OCI-LY1 (cell line): ENCODE measurements around the gene ADGRG7.

ENCODE experiments used
- H2AFZ ChIP-seq: fragments of 200-600 bp; sonication (generic), shearing (Covaris generic); 2 replicates; pipeline ENCODE4 v1.6.0; 2014; ENCODE audit warnings: antibody characterized with exemption, mild to moderate bottlenecking, low read length
- H3F3A ChIP-seq: fragments of 200-600 bp; sonication (generic), shearing (Covaris generic); 2 replicates; pipeline ENCODE4 v1.6.0; 2014; ENCODE audit warnings: mild to moderate bottlenecking, antibody characterized with exemption, low read length, moderate library complexity; ENCODE audit not compliant: insufficient read depth
- H3K27ac ChIP-seq: fragments of 200-600 bp; sonication (generic); 2 replicates; pipeline ENCODE4 v1.5.1; 2014; ENCODE audit warnings: low read length, mixed run types, mild to moderate bottlenecking, low read depth; ENCODE audit not compliant: poor library complexity, severe bottlenecking
- H3K27me3 ChIP-seq: fragments of 200-600 bp; sonication (generic); 2 replicates; pipeline ENCODE4 v1.6.0; 2014; ENCODE audit warnings: antibody characterized with exemption, mild to moderate bottlenecking, low read length, moderate library complexity; ENCODE audit not compliant: insufficient read depth
- H3K36me3 ChIP-seq: fragments of 200-600 bp; sonication (generic); 2 replicates; pipeline ENCODE4 v1.6.1; 2014; ENCODE audit warnings: mild to moderate bottlenecking, antibody characterized with exemption, low read length, moderate library complexity, mixed read lengths; ENCODE audit not compliant: insufficient read depth
- H3K4me1 ChIP-seq: fragments of 200-600 bp; sonication (generic); 2 replicates; pipeline ENCODE4 v1.5.1; 2014; ENCODE audit warnings: mild to moderate bottlenecking, low read length, moderate library complexity; ENCODE audit not compliant: insufficient read depth, severe bottlenecking
- H3K4me2 ChIP-seq: fragments of 200-600 bp; sonication (generic), shearing (Covaris generic); 2 replicates; pipeline ENCODE4 v1.6.1; 2014; ENCODE audit warnings: low read length
- H3K4me3 ChIP-seq: fragments of 200-600 bp; sonication (generic); 2 replicates; pipeline ENCODE4 v1.5.1; 2014; ENCODE audit warnings: low read length, low read depth, mild to moderate bottlenecking, mixed read lengths; ENCODE audit not compliant: poor library complexity, severe bottlenecking
- H3K79me2 ChIP-seq: fragments of 200-600 bp; shearing (Covaris generic); 2 replicates; pipeline ENCODE4 v1.6.1; 2016; ENCODE audit warnings: mixed run types, low read length, mixed read lengths; ENCODE audit not compliant: insufficient read depth
- H3K9ac ChIP-seq: fragments of 200-600 bp; sonication (generic), shearing (Covaris generic); 2 replicates; pipeline ENCODE4 v1.6.1; 2014; ENCODE audit warnings: mild to moderate bottlenecking, low read length, mixed read lengths
- H3K9me2 ChIP-seq: fragments of 200-600 bp; sonication (generic), shearing (Covaris generic); 2 replicates; pipeline ENCODE4 v1.6.1; 2014; ENCODE audit warnings: low read depth, mild to moderate bottlenecking, low read length, mixed read lengths
- H3K9me3 ChIP-seq: fragments of 200-600 bp; shearing (Covaris generic); 2 replicates; pipeline ENCODE4 v1.6.1; 2014; ENCODE audit warnings: low read length, mixed read lengths
- H4K20me1 ChIP-seq: fragments of 200-600 bp; sonication (generic), shearing (Covaris generic); 2 replicates; pipeline ENCODE4 v1.6.0; 2016; ENCODE audit warnings: mild to moderate bottlenecking, low read length; ENCODE audit not compliant: insufficient read depth
- EZH2 ChIP-seq: fragments of 200-600 bp; sonication (generic), shearing (Covaris generic); IDR thresholded peaks from 2 replicates; pipeline ENCODE4 v1.8.0; 2017; ENCODE audit warnings: borderline replicate concordance, mixed run types, mild to moderate bottlenecking, antibody characterized with exemption, low read length, moderate library complexity, mixed read lengths
- TF ChIP-seq, protein P1 (sequence below): fragments of 200-600 bp; sonication (generic), shearing (Covaris generic); IDR thresholded peaks from 2 replicates; pipeline ENCODE4 v1.5.1; 2017; ENCODE audit warnings: mild to moderate bottlenecking, antibody characterized with exemption, low read length, moderate library complexity, mixed read lengths

The ADGRG7 gene

DNA sequence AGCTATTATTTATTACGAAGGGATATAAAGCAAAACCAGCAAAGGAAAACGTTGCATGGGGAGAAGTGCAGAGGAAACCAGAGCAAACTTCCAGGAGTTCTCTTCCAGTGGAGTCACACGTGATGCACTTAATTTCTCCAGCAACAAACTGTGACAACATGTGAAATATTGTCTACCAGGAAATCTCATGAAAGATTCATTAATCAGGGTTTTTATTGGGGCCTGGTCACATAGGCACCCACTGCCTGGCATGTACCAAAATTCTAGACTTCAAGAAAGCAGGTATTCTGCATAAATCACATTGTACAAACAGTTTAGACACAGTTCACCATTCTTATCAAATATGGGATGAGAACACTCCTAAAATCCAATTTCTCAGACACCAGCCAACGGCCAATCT, 94.5 kb downstream of the ADGRG7 start:
- Histone ChIP-seq H3K9me2 (no peaks in the 10 kb centered on the region), H2AFZ (no peak overlapping the region), H3K9me3 (no peaks in the 10 kb centered on the region), H3K9ac (no peak overlapping the region), H3K79me2 (no peaks in the 10 kb centered on the region), H3K27ac (no peak overlapping the region), H4K20me1 (no peaks in the 10 kb centered on the region), H3F3A (no peaks in the 10 kb centered on the region), H3K4me3 (no peak overlapping the region), H3K4me1 (peaks cover 4% of the 10 kb centered on the region), H3K36me3 (no peaks in the 10 kb centered on the region), H3K27me3 (no peaks in the 10 kb centered on the region), H3K4me2 (no peak overlapping the region)
- TF ChIP-seq EZH2 = no peak
- TF ChIP-seq, protein P1, sequence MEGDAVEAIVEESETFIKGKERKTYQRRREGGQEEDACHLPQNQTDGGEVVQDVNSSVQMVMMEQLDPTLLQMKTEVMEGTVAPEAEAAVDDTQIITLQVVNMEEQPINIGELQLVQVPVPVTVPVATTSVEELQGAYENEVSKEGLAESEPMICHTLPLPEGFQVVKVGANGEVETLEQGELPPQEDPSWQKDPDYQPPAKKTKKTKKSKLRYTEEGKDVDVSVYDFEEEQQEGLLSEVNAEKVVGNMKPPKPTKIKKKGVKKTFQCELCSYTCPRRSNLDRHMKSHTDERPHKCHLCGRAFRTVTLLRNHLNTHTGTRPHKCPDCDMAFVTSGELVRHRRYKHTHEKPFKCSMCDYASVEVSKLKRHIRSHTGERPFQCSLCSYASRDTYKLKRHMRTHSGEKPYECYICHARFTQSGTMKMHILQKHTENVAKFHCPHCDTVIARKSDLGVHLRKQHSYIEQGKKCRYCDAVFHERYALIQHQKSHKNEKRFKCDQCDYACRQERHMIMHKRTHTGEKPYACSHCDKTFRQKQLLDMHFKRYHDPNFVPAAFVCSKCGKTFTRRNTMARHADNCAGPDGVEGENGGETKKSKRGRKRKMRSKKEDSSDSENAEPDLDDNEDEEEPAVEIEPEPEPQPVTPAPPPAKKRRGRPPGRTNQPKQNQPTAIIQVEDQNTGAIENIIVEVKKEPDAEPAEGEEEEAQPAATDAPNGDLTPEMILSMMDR = no peak

DNA sequence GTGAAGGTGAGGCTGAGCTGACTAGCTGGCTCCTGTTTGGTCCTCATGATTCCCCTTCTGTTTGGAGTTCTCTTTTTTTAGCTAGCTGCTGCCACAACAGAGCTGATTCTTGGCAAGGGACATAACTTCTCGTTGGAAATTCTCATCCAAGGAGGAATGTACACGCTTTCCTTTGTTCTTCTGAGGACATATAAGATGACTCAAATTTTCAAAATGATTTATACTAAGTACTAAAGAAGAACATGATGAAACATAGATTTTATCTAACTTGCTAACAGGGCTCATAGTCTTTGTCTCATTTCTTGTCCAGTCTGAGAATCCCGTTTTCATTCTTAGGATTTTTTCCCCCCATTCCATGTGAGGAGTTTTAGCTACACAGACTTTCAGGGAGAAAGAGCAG, 97.0 kb downstream of the ADGRG7 start:
- no peak overlapping the region for H3K9ac ChIP-seq
- no peak overlapping the region for H3K4me3 ChIP-seq
- H2AFZ ChIP-seq = no peak overlapping the region
- peaks cover 15% of the 10 kb centered on the region for H3K79me2 ChIP-seq
- H3K36me3 ChIP-seq = no peaks in the 10 kb centered on the region
- TF ChIP-seq, protein P1 = no peak
- TF ChIP-seq EZH2 = no peak
- no peaks in the 10 kb centered on the region for H3K9me2 ChIP-seq
- no peaks in the 10 kb centered on the region for H3K27me3 ChIP-seq
- H3K4me2 ChIP-seq = no peak overlapping the region
- H3K9me3 ChIP-seq = no peaks in the 10 kb centered on the region
- H4K20me1 ChIP-seq = no peaks in the 10 kb centered on the region
- no peak overlapping the region for H3K27ac ChIP-seq
- peaks cover 14% of the 10 kb centered on the region for H3K4me1 ChIP-seq
- no peaks in the 10 kb centered on the region for H3F3A ChIP-seq

DNA sequence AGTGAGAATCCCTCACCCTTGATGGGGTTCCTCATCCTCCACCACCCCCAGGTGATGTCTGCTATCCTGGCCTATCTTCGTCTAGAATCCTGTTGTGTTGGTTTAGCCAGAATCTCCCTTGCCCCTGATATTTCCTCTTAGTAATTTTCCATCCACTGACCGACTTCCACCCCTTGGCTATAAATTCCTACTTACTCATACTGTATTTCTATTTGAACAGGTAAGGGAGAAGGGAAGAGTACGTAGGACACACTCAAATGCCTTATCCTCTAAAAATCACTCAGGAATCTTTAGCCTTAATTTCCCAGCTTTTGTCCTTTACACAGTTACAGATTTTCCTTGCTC, 99.2 kb downstream of the ADGRG7 start:
- no peak overlapping the region; the same call in 1 of the 2 replicates for H3K9ac ChIP-seq
- peak overlapping the region; percentile 58 for H3K4me2 ChIP-seq
- H3K9me3 ChIP-seq = no peaks in the 10 kb centered on the region
- H3K9me2 ChIP-seq = no peaks in the 10 kb centered on the region
- no peaks in the 10 kb centered on the region for H3F3A ChIP-seq
- H3K27me3 ChIP-seq = no peaks in the 10 kb centered on the region
- peaks cover 3% of the 10 kb centered on the region; the same call in 1 of the 2 replicates for H3K36me3 ChIP-seq
- H3K79me2 ChIP-seq = peaks cover 38% of the 10 kb centered on the region
- no peak overlapping the region for H3K27ac ChIP-seq
- H2AFZ ChIP-seq = 0 out of 2 replicates have a peak overlapping the region, but pooled peaks have one; percentile 17
- H3K4me3 ChIP-seq = peak overlapping the region; percentile 82
- H3K4me1 ChIP-seq = peaks cover 14% of the 10 kb centered on the region
- no peaks in the 10 kb centered on the region for H4K20me1 ChIP-seq
- TF ChIP-seq EZH2 = no peak
- TF ChIP-seq, protein P1 = no peak
